Loucy (cell line): ENCODE results near the gene WNK2.

Experiments used
- H2AFZ ChIP-seq: fragments of 200-600 bp; sonication (generic); 2 replicates; pipeline ENCODE4 v1.6.0; 2016; ENCODE audit warnings: antibody characterized with exemption, mild to moderate bottlenecking, low read length, moderate library complexity
- H3F3A ChIP-seq: fragments of 200-600 bp; 2 replicates; pipeline ENCODE4 v1.6.0; 2016; ENCODE audit warnings: antibody characterized with exemption, low read depth, mild to moderate bottlenecking
- H3K27me3 ChIP-seq: fragments of 200-600 bp; sonication (generic); 2 replicates; pipeline ENCODE4 v1.6.1; 2014; ENCODE audit warnings: low read length, mild to moderate bottlenecking; ENCODE audit not compliant: insufficient read depth, poor library complexity, severe bottlenecking
- H3K36me3 ChIP-seq: fragments of 200-600 bp; sonication (generic); 2 replicates; pipeline ENCODE4 v1.6.1; 2016; ENCODE audit warnings: low read length; ENCODE audit not compliant: insufficient read depth
- H3K4me1 ChIP-seq: fragments of 200-600 bp; sonication (generic); 2 replicates; pipeline ENCODE4 v1.5.1; 2014; ENCODE audit warnings: low read length, mild to moderate bottlenecking; ENCODE audit not compliant: insufficient read depth, poor library complexity, severe bottlenecking
- H3K4me2 ChIP-seq: fragments of 200-600 bp; sonication (generic); 2 replicates; pipeline ENCODE4 v1.6.0; 2014; ENCODE audit warnings: antibody characterized with exemption, low read length, low read depth, mild to moderate bottlenecking; ENCODE audit not compliant: poor library complexity, severe bottlenecking
- H3K4me3 ChIP-seq: fragments of 200-600 bp; sonication (generic); 2 replicates; pipeline ENCODE4 v1.5.1; 2014; ENCODE audit warnings: low read length, mild to moderate bottlenecking, mixed read lengths; ENCODE audit not compliant: poor library complexity, severe bottlenecking
- H3K79me2 ChIP-seq: fragments of 200-600 bp; sonication (generic); 2 replicates; pipeline ENCODE4 v1.6.1; 2014; ENCODE audit warnings: low read length; ENCODE audit not compliant: insufficient read depth
- H3K9ac ChIP-seq: fragments of 200-600 bp; sonication (generic); 2 replicates; pipeline ENCODE4 v1.6.0; 2014; ENCODE audit warnings: mild to moderate bottlenecking, low read depth, low read length, moderate library complexity; ENCODE audit not compliant: poor library complexity, severe bottlenecking
- H3K9me2 ChIP-seq: fragments of 200-600 bp; sonication (generic); replicated peaks from 2 replicates; pipeline ENCODE4 v1.6.1; 2016; ENCODE audit warnings: low read depth, low read length, mixed read lengths
- H3K9me3 ChIP-seq: fragments of 200-600 bp; sonication (generic); 2 replicates; pipeline ENCODE4 v1.6.1; 2014; ENCODE audit warnings: mild to moderate bottlenecking, antibody characterized with exemption, low read length, low read depth; ENCODE audit not compliant: insufficient read depth
- H4K20me1 ChIP-seq: fragments of 200-600 bp; sonication (generic); 2 replicates; pipeline ENCODE4 v1.6.0; 2014; ENCODE audit warnings: antibody characterized with exemption, low read length, mild to moderate bottlenecking; ENCODE audit not compliant: insufficient read depth, poor library complexity, severe bottlenecking
- EZH2phosphoT487 ChIP-seq: fragments of 200-600 bp; IDR thresholded peaks from 2 replicates; pipeline ENCODE4 v1.6.1; 2018; ENCODE audit warnings: antibody characterized with exemption, mild to moderate bottlenecking, moderate library complexity, borderline replicate concordance
- TF ChIP-seq, protein P1 (sequence below): fragments of 200-600 bp; sonication (generic); conservative IDR thresholded peaks from 2 replicates; pipeline ENCODE4 v1.5.1; 2014; ENCODE audit warnings: mild to moderate bottlenecking, antibody characterized with exemption, low read length

Gene WNK2

DNA sequence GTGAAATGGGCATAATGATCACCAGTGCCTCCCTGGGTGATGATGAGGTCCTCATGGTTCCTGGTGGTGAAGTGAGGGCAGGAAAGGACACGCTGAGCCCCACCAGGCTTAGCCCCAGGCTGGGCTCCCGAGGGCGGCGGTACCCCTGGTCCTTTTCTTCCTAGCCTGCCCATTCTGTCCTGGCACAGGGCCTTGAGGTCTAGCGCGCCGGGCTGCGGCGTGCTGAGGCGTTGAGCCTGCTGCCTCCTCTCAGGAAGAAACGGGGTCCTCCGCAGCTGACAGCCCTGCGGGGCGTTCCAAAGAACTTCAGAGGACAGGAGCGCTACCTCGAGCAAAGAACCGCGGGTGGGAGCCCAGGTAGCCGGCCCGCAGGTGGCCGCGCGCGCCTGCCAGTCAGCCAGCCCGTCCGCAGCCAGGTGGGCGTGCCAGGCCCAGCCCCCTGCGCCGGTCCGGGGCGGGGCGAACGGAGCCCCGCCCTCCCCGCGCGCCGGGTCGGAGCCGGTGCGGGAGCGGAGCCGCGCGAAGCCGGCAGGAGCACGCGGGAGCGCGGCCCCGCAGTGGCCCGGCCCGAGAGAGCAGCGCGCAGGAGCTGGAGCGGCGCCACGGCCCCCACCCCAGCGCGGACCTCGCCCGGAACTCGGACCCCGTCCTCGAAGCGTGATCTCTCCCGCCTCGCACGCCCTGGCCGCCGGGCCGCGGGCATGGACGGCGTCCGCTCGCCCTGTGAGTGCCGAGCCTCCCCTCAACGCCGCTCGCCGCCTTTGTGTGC, at the start of gene WNK2:
WNK2 (plus strand) TSS at position 477 of the 769 bp plus-strand sequence. CDS start 791 bp downstream, outside the sequence.
- H3K4me3 ChIP-seq, result no peak within 1 kb of the TSS
- no peaks in the 10 kb centered on the region for H4K20me1 ChIP-seq
- no peak within 1 kb of the TSS for H2AFZ ChIP-seq
- H3K9me3 ChIP-seq, result no peaks in the 10 kb centered on the region
- no peaks in the 10 kb centered on the region for H3K9me2 ChIP-seq
- no peak within 1 kb of the TSS for H3K9ac ChIP-seq
- H3K27me3 ChIP-seq, result no peaks in the 10 kb centered on the region
- H3K4me1 ChIP-seq, result no peaks in the 10 kb centered on the region
- H3F3A ChIP-seq, result no peaks in the 10 kb centered on the region
- no peaks in the 10 kb centered on the region for H3K36me3 ChIP-seq
- no peak for TF ChIP-seq EZH2phosphoT487
- TF ChIP-seq, protein P1, sequence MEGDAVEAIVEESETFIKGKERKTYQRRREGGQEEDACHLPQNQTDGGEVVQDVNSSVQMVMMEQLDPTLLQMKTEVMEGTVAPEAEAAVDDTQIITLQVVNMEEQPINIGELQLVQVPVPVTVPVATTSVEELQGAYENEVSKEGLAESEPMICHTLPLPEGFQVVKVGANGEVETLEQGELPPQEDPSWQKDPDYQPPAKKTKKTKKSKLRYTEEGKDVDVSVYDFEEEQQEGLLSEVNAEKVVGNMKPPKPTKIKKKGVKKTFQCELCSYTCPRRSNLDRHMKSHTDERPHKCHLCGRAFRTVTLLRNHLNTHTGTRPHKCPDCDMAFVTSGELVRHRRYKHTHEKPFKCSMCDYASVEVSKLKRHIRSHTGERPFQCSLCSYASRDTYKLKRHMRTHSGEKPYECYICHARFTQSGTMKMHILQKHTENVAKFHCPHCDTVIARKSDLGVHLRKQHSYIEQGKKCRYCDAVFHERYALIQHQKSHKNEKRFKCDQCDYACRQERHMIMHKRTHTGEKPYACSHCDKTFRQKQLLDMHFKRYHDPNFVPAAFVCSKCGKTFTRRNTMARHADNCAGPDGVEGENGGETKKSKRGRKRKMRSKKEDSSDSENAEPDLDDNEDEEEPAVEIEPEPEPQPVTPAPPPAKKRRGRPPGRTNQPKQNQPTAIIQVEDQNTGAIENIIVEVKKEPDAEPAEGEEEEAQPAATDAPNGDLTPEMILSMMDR, result no peak
- H3K4me2 ChIP-seq, result no peak within 1 kb of the TSS
- no peaks in the 10 kb centered on the region for H3K79me2 ChIP-seq

DNA sequence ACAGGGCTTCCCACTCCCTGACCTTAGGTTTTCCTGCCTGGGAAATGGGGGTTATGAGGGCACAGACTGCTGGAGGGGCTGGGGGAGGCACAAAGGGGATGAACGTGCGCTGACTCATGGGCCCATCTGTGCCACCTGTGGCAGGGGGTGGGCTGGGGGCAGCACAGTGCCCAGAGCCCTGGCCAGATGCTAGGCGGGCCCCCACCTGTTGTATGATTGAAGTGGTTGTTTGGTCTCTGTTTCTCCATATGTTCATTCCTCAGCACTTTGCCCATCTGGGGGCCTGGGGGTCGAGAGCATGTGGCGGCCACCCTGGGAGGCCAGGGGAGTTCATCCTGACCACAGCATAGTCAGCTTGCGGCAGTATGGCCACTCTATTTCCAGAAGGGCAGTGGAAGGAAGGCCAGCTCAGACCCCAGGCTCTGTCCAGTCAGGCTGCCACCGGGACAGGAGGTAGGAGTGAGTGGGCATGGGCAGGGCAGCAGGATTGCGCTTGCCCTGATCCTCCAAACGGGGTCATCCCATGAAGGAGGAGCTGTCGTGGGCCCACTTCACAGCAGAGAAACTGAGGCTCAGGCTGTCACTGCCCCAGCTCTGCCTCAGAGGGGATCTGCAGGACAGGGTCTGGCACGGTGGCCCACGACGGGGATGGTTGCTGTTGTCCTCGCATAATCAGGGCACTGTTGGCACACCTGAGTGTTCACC, 49.0 kb upstream of the WNK2 start:
- H3K79me2 ChIP-seq, result no peaks in the 10 kb centered on the region
- H3K9ac ChIP-seq, result peak overlapping the region; percentile 66
- peaks cover 14% of the 10 kb centered on the region for H3K4me1 ChIP-seq
- TF ChIP-seq, protein P1, result no peak
- no peak for TF ChIP-seq EZH2phosphoT487
- no peaks in the 10 kb centered on the region for H3K36me3 ChIP-seq
- H3K4me3 ChIP-seq, result peak overlapping the region; percentile 77
- no peaks in the 10 kb centered on the region for H3K27me3 ChIP-seq
- peak overlapping the region; percentile 87 for H3K4me2 ChIP-seq
- H3K9me2 ChIP-seq, result no peaks in the 10 kb centered on the region
- H2AFZ ChIP-seq, result peak overlapping the region; percentile 87
- H4K20me1 ChIP-seq, result no peaks in the 10 kb centered on the region
- H3F3A ChIP-seq, result no peaks in the 10 kb centered on the region
- H3K9me3 ChIP-seq, result no peaks in the 10 kb centered on the region

DNA sequence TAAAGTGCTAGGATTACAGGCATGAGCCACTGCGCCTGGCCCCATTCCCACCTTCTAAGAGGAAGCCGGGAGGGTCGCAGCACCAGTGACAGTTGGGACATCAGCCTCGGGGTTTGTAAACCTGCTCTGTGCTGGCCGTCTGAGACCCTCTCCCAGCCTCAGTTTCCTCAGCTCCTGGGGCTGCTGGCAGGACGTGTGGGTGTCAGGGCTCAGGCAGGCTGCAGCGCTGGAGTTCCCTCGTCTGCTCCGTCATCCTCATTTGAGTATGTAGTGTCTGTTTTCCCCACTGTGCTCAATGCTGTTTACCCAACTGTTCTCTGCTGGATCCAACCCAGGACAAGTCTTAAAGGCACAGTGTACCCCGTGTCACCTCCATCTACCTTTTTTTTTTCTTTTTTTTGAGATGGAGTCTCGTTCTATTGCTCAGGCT, 47.9 kb upstream of the WNK2 start:
- Histone ChIP-seq H4K20me1 (no peaks in the 10 kb centered on the region), H3K27me3 (no peaks in the 10 kb centered on the region), H3K9me3 (no peaks in the 10 kb centered on the region), H3K79me2 (no peaks in the 10 kb centered on the region), H3K36me3 (no peaks in the 10 kb centered on the region), H3K4me2 (no peak overlapping the region), H2AFZ (no peak overlapping the region), H3K9ac (no peak overlapping the region), H3K9me2 (no peaks in the 10 kb centered on the region), H3K4me1 (peaks cover 14% of the 10 kb centered on the region), H3K4me3 (no peak overlapping the region), H3F3A (no peaks in the 10 kb centered on the region)
- TF ChIP-seq, protein P1, result no peak
- no peak for TF ChIP-seq EZH2phosphoT487
